ENCODE measurements around the gene IKZF5.

GRCh38 chr10:123035467-123036086 lies 27.0 kb upstream of the IKZF5 start:
- TF ChIP-seq CTCF (conservative IDR thresholded peaks at IDR 0.05; ENCODE audit: low read length) (no peak), EZH2phosphoT487 (IDR thresholded peaks at IDR 0.05; ENCODE audit: borderline replicate concordance, low read depth, low read length) (no peak)

Measured in OCI-LY7 (cell line).